Neutrophil (primary cell): ENCODE measurements around the gene DENND6B.

ENCODE experiments used
- H3K27ac ChIP-seq: fragments of 200-600 bp; sonication (generic); 2 replicates; pipeline ENCODE4 v1.5.1; 2016; ENCODE audit warnings: mild to moderate bottlenecking, moderate library complexity
- H3K27me3 ChIP-seq: fragments of 200-600 bp; sonication (generic); 2 replicates; pipeline ENCODE4 v1.6.0; 2016; ENCODE audit warnings: mild to moderate bottlenecking
- H3K36me3 ChIP-seq: fragments of 200-600 bp; sonication (generic); 2 replicates; pipeline ENCODE4 v1.5.1; 2017
- H3K4me1 ChIP-seq, 2 experiments: fragments of 200-600 bp in 1 of 2; sonication (generic) in 1 of 2; 1 replicate in 1 of 2; 2 replicates in 1 of 2; pipeline versions ENCODE4 v1.5.1 to v1.6.1; 2013 to 2016; ENCODE audit warnings: low read depth in 1 of 2, low read length in 1 of 2, mild to moderate bottlenecking in 1 of 2, moderate library complexity in 1 of 2; ENCODE audit not compliant: control insufficient read depth in 1 of 2, insufficient read depth in 1 of 2
- H3K4me3 ChIP-seq, 2 experiments: fragments of 200-600 bp in 1 of 2; sonication (generic) in 1 of 2; 1 replicate in 1 of 2; 2 replicates in 1 of 2; pipeline ENCODE4 v1.5.1; 2013 to 2016; ENCODE audit warnings: low read depth in 1 of 2, low read length in 1 of 2, mild to moderate bottlenecking in 1 of 2, moderate library complexity in 1 of 2
- H3K9me3 ChIP-seq: fragments of 200-600 bp; sonication (generic); 2 replicates; pipeline ENCODE4 v1.5.1; 2016
- CTCF ChIP-seq: fragments of 200-600 bp; sonication (generic); IDR thresholded peaks from 2 replicates; pipeline ENCODE4 v1.5.1; 2016; ENCODE audit warnings: antibody characterized with exemption

Gene DENND6B

GRCh38 chr22:50305923-50306566 lies 20.8 kb downstream of the DENND6B start:
- Histone ChIP-seq H3K27ac (no peak overlapping the region), H3K9me3 (no peaks in the 10 kb centered on the region), H3K4me1 (peaks cover 0 to 8% of the 10 kb centered on the region in 2 experiments)

GRCh38 chr22:50305393-50305922 lies 21.4 kb downstream of the DENND6B start:
- no peak overlapping the region for H3K27ac ChIP-seq
- H3K27me3 ChIP-seq, result peaks cover 100% of the 10 kb centered on the region
- no peaks in the 10 kb centered on the region for H3K9me3 ChIP-seq
- no peak for TF ChIP-seq CTCF
- no peaks in the 10 kb centered on the region for H3K36me3 ChIP-seq
- H3K4me3 ChIP-seq, result no peak overlapping the region
- H3K4me1 ChIP-seq, result peaks cover 0 to 8% of the 10 kb centered on the region in 2 experiments

More at GRCh38 chr22:50305923-50306566, 20.8 kb downstream of the DENND6B start:
- Histone ChIP-seq H3K27me3 (peaks cover 98% of the 10 kb centered on the region), H3K4me3 (no peak overlapping the region), H3K36me3 (no peaks in the 10 kb centered on the region)
- TF ChIP-seq CTCF, result no peak

- H3K27me3 ChIP-seq, result peaks cover 100% of the 10 kb centered on the region
- H3K36me3 ChIP-seq, result no peaks in the 10 kb centered on the region
- H3K4me3 ChIP-seq, result no peak overlapping the region
- no peak for TF ChIP-seq CTCF
- H3K27ac ChIP-seq, result no peak overlapping the region
- no peaks in the 10 kb centered on the region for H3K9me3 ChIP-seq
- H3K4me1 ChIP-seq, result peaks cover 0 to 11% of the 10 kb centered on the region in 2 experiments
Observed at GRCh38 chr22:50304528-50305392, 22.1 kb downstream of the DENND6B start.

GRCh38 chr22:50303848-50304527 lies 22.8 kb downstream of the DENND6B start:
- no peak for TF ChIP-seq CTCF
- peaks cover 100% of the 10 kb centered on the region for H3K27me3 ChIP-seq
- H3K4me1 ChIP-seq, result peaks cover 0 to 17% of the 10 kb centered on the region in 2 experiments
- no peaks in the 10 kb centered on the region for H3K36me3 ChIP-seq
- no peak overlapping the region for H3K4me3 ChIP-seq
- no peaks in the 10 kb centered on the region for H3K9me3 ChIP-seq
- H3K27ac ChIP-seq, result no peak overlapping the region

- Histone ChIP-seq H3K27ac (no peak overlapping the region), H3K4me3 (no peak overlapping the region), H3K9me3 (no peaks in the 10 kb centered on the region), H3K4me1 (peaks cover 0 to 17% of the 10 kb centered on the region in 2 experiments), H3K36me3 (no peaks in the 10 kb centered on the region), H3K27me3 (peaks cover 100% of the 10 kb centered on the region)
- TF ChIP-seq CTCF, result no peak
Observed at GRCh38 chr22:50303515-50303847, 23.3 kb downstream of the DENND6B start.
